GM23338 (cell line): Measurements from ENCODE around the gene UBE2QL1.

Experiments
- EZH2 ChIP-seq: fragments of 200-600 bp; sonication (generic); IDR thresholded peaks from one replicate; pipeline ENCODE4 v1.8.0; 2017; ENCODE audit warnings: antibody characterized with exemption, mild to moderate bottlenecking, low read depth; ENCODE audit not compliant: unreplicated experiment
- JUNB ChIP-seq: IDR thresholded peaks from one replicate; pipeline ENCODE4 v1.6.1; 2016; ENCODE audit warnings: antibody characterized with exemption; ENCODE audit not compliant: unreplicated experiment
- POLR2AphosphoS5 ChIP-seq: IDR thresholded peaks from 2 replicates; pipeline ENCODE4 v1.6.1; 2016; ENCODE audit warnings: antibody characterized with exemption, low read depth
- STAT1 ChIP-seq: IDR thresholded peaks from one replicate; pipeline ENCODE4 v1.6.1; 2016; ENCODE audit warnings: antibody characterized with exemption; ENCODE audit not compliant: unreplicated experiment
- TF ChIP-seq, protein P1 (sequence below), 2 experiments: fragments of 200-600 bp in 1 of 2; sonication (generic) in 1 of 2; conservative IDR thresholded peaks; 2 replicates each; pipeline versions ENCODE4 v1.5.1 to v1.6.1; 2016 to 2017; ENCODE audit warnings: antibody characterized with exemption in 2 of 2, low read depth in 2 of 2, mild to moderate bottlenecking in 2 of 2, moderate library complexity in 1 of 2
- TF ChIP-seq, protein P2 (sequence below): IDR thresholded peaks from one replicate; pipeline ENCODE4 v1.6.1; 2018; ENCODE audit warnings: antibody characterized with exemption; ENCODE audit not compliant: unreplicated experiment

DNA sequence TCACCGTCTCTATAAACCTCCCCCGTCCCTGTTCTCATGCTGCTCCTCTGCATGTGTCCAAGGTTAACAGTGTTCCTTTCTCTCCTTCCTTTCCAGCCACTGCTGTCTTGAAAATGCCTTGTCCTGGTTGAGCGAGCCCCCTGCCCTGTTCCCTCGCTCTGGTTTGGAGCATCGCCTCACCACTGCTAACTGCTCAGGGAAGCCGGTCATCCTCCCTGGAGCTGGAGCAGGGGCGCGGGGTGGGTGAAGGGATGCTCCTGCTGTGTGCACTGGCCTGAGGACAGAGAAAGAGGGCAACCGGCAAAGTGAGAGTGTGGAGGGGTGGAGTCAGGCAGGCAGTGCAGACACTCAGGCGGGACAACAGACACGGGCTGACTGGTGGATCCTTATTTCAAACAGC, 19.4 kb downstream of the UBE2QL1 start:
- TF ChIP-seq, protein P1, sequence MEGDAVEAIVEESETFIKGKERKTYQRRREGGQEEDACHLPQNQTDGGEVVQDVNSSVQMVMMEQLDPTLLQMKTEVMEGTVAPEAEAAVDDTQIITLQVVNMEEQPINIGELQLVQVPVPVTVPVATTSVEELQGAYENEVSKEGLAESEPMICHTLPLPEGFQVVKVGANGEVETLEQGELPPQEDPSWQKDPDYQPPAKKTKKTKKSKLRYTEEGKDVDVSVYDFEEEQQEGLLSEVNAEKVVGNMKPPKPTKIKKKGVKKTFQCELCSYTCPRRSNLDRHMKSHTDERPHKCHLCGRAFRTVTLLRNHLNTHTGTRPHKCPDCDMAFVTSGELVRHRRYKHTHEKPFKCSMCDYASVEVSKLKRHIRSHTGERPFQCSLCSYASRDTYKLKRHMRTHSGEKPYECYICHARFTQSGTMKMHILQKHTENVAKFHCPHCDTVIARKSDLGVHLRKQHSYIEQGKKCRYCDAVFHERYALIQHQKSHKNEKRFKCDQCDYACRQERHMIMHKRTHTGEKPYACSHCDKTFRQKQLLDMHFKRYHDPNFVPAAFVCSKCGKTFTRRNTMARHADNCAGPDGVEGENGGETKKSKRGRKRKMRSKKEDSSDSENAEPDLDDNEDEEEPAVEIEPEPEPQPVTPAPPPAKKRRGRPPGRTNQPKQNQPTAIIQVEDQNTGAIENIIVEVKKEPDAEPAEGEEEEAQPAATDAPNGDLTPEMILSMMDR (conservative IDR thresholded peaks at IDR 0.05; ENCODE audit: low read depth in 2 of 2), result no peak
- no peak for TF ChIP-seq EZH2
- TF ChIP-seq, protein P2, sequence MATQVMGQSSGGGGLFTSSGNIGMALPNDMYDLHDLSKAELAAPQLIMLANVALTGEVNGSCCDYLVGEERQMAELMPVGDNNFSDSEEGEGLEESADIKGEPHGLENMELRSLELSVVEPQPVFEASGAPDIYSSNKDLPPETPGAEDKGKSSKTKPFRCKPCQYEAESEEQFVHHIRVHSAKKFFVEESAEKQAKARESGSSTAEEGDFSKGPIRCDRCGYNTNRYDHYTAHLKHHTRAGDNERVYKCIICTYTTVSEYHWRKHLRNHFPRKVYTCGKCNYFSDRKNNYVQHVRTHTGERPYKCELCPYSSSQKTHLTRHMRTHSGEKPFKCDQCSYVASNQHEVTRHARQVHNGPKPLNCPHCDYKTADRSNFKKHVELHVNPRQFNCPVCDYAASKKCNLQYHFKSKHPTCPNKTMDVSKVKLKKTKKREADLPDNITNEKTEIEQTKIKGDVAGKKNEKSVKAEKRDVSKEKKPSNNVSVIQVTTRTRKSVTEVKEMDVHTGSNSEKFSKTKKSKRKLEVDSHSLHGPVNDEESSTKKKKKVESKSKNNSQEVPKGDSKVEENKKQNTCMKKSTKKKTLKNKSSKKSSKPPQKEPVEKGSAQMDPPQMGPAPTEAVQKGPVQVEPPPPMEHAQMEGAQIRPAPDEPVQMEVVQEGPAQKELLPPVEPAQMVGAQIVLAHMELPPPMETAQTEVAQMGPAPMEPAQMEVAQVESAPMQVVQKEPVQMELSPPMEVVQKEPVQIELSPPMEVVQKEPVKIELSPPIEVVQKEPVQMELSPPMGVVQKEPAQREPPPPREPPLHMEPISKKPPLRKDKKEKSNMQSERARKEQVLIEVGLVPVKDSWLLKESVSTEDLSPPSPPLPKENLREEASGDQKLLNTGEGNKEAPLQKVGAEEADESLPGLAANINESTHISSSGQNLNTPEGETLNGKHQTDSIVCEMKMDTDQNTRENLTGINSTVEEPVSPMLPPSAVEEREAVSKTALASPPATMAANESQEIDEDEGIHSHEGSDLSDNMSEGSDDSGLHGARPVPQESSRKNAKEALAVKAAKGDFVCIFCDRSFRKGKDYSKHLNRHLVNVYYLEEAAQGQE, result no peak
- no peak for TF ChIP-seq POLR2AphosphoS5
- TF ChIP-seq STAT1, result no peak
- TF ChIP-seq JUNB, result no peak
